ENCODE data around the gene NISCH. TPM values are rescaled to one million over a fixed set of nuclear protein-coding genes. Genes with fewer than 3 reads are reported as not detected.

NISCH gene
- total and polyA plus RNA-seq, 2 donors (not counting 3 experiments of a cell fraction or from before 2014, with no cell fraction given): 156 to 178 TPM

DNA sequence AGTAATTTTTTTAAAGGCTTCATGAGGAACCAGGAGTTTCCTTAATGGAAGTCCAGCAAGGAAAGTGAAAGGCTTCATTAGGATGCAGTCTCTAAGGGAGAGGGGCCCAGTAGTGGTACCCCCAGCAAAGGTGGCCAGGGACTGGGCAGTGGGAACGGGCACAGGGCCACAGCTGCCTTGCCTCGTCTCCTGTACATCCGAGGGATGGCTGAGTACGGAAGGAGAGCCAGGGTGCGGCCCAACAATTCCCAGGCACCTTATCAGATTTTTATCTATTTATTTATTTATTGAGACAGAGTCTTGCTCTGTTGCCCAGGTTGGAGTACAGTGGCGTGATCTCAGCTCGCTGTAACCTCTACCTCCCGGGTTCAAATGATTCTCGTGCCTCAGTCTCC lies 25.0 kb upstream of the NISCH start:
- FAIRE-seq (no peak), DNase-seq (ENCODE audit: low read depth, low spot score) (no peak)
- H3K4me1 ChIP-seq (ENCODE audit: control insufficient read depth, extremely low read depth, insufficient read depth, low read length): peaks cover 25% of the 10 kb centered on the region
- no peak overlapping the region for H3K4me2 ChIP-seq (ENCODE audit: insufficient read depth, low read length)
- no peaks in the 10 kb centered on the region for H3K79me2 ChIP-seq (ENCODE audit: control insufficient read depth, insufficient read depth, low read length)
- H3K9me1 ChIP-seq (replicated peaks; ENCODE audit: control insufficient read depth, extremely low read depth, insufficient read depth, low read length): no peaks in the 10 kb centered on the region
- dilution Hi-C loops (cut with MboI; ENCODE audit: extremely low pct_ligation_motif_present, low sequenced_read_pairs): no loop called here
- no TSS peak for BruUV-seq (replicated peaks)
- H3K9me3 ChIP-seq (replicated peaks; ENCODE audit: control insufficient read depth, insufficient read depth, low read length): no peaks in the 10 kb centered on the region
- TF ChIP-seq MYC (IDR thresholded peaks at IDR 0.05; ENCODE audit: low read depth, low read length) (no peak), GATA2 (IDR thresholded peaks at IDR 0.05; ENCODE audit: insufficient read depth, insufficient read length, low read depth, low read length) (no peak), POLR2AphosphoS5 (IDR thresholded peaks at IDR 0.05; ENCODE audit: insufficient read depth, low read depth, low read length) (no peak), JUN (IDR thresholded peaks at IDR 0.05; ENCODE audit: borderline replicate concordance, insufficient read depth, insufficient read length, low read depth) (no peak), FOS (IDR thresholded peaks at IDR 0.05; ENCODE audit: borderline replicate concordance, insufficient read depth, low read length) (no peak), EZH2 (IDR thresholded peaks at IDR 0.05; ENCODE audit: borderline replicate concordance, low read depth, low read length, severe bottlenecking) (no peak), POLR2A (IDR thresholded peaks at IDR 0.05; ENCODE audit: low read depth, low read length) (no peak), MAX (IDR thresholded peaks at IDR 0.05; ENCODE audit: insufficient read depth, insufficient read length) (no peak)
- TF ChIP-seq, protein P1, sequence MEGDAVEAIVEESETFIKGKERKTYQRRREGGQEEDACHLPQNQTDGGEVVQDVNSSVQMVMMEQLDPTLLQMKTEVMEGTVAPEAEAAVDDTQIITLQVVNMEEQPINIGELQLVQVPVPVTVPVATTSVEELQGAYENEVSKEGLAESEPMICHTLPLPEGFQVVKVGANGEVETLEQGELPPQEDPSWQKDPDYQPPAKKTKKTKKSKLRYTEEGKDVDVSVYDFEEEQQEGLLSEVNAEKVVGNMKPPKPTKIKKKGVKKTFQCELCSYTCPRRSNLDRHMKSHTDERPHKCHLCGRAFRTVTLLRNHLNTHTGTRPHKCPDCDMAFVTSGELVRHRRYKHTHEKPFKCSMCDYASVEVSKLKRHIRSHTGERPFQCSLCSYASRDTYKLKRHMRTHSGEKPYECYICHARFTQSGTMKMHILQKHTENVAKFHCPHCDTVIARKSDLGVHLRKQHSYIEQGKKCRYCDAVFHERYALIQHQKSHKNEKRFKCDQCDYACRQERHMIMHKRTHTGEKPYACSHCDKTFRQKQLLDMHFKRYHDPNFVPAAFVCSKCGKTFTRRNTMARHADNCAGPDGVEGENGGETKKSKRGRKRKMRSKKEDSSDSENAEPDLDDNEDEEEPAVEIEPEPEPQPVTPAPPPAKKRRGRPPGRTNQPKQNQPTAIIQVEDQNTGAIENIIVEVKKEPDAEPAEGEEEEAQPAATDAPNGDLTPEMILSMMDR (IDR thresholded peaks at IDR 0.05; ENCODE audit: extremely low read depth in 1 of 2, insufficient read depth in 1 of 2, low read depth in 1 of 2, low read length in 2 of 2): no peak
- no peaks in the 10 kb centered on the region for H3K27me3 ChIP-seq (ENCODE audit: control insufficient read depth in 2 of 2, insufficient read depth in 2 of 2, low read length in 2 of 2)
- CTCF ChIA-PET: interaction anchor here (3.2 kb wide), 1 partner anchor 16 kb away, joined by 26 read pairs; no protein-coding TSS in a partner anchor
- no peak overlapping the region for H2AFZ ChIP-seq (ENCODE audit: low read depth, low read length)
- peak overlapping the region; percentile 62 for H3K9ac ChIP-seq (replicated peaks; ENCODE audit: extremely low read depth, insufficient read depth, low read length)
- intact Hi-C loops (cut with micrococcal nuclease): no loop called here
- H3K27ac ChIP-seq (ENCODE audit: insufficient read depth, low read depth, low read length): peak overlapping the region; percentile 96
- H4K20me1 ChIP-seq (replicated peaks; ENCODE audit: control insufficient read depth, extremely low read depth, insufficient read depth, low read length): no peaks in the 10 kb centered on the region
- POLR2A ChIA-PET: no interaction called here
- no peaks in the 10 kb centered on the region for H3K36me3 ChIP-seq (ENCODE audit: control insufficient read depth in 2 of 2, extremely low read depth in 1 of 2, insufficient read depth in 2 of 2, low read length in 2 of 2)
- H3K4me3 ChIP-seq (replicated peaks in 1 of 3; ENCODE audit: insufficient read depth in 1 of 3, low read depth in 1 of 3, low read length in 3 of 3): no peak overlapping the region

All from endothelial cell of umbilical vein (primary cell).